AG04450 (cell line): ENCODE data around the gene KIF25. TPM values are rescaled to one million over a fixed set of nuclear protein-coding genes. Genes with fewer than 3 reads are reported as not detected.

Source experiments
- CTCF ChIA-PET: fragments of 300-600, 350-600 bp; formaldehyde crosslinking; extraction: SDS; loops from one replicate; lab custom pipeline; 2022; ENCODE audit warnings: antibody characterized with exemption, inconsistent platforms; lab: Charles Lee
- POLR2A ChIA-PET: fragments of 350-600 bp; formaldehyde crosslinking; extraction: SDS; loops from one replicate; lab custom pipeline; 2021; ENCODE audit warnings: antibody characterized with exemption, inconsistent platforms; lab: Yijun Ruan, JAX
- DNase-seq: peaks from one replicate; pipeline ENCODE4 v3.0.0-alpha.2; 2011; ENCODE audit warnings: low read depth, low spot score
- H3K27ac ChIP-seq: one replicate; pipeline ENCODE4 v1.5.1; 2012; ENCODE audit warnings: low read depth, low read length, control low read depth
- H3K27me3 ChIP-seq: one replicate; pipeline ENCODE4 v1.6.0; 2012; ENCODE audit warnings: low read length; ENCODE audit not compliant: control insufficient read depth, insufficient read depth
- H3K4me3 ChIP-seq: 2 replicates; pipeline ENCODE4 v1.5.1; 2011; ENCODE audit warnings: mild to moderate bottlenecking, low read depth, low read length, control low read depth
- H3K9me3 ChIP-seq: 2 replicates; pipeline ENCODE4 v1.5.1; 2012; ENCODE audit warnings: low read length; ENCODE audit not compliant: control insufficient read depth, insufficient read depth
- CTCF ChIP-seq: IDR thresholded peaks from 2 replicates; pipeline ENCODE4 v1.5.1; 2011; ENCODE audit warnings: low read depth, low read length, control low read depth, inconsistent platforms
- polyA plus RNA-seq: library from polyadenylated mRNA; depleted of rRNA; stranded (reverse); fragments of >200 nt; gene quantifications from 2 replicates; pipeline ENCODE4 v1.2.3, GENCODE V29; 2011

Gene KIF25
- polyA plus RNA-seq, 1 experiment = not detected

- POLR2A ChIA-PET = no interaction called here
- no peak for TF ChIP-seq CTCF
- no peak for DNase-seq
- H3K9me3 ChIP-seq = peaks cover 42% of the 10 kb centered on the region
- no peak overlapping the region for H3K4me3 ChIP-seq
- no peak overlapping the region for H3K27ac ChIP-seq
- peaks cover 18% of the 10 kb centered on the region for H3K27me3 ChIP-seq
- CTCF ChIA-PET = interaction anchor here (1.6 kb wide), 1 partner anchor 17 kb away, joined by 4 read pairs; no protein-coding TSS in a partner anchor
Observed at GRCh38 chr6:168015009-168015408, 17.5 kb downstream of the KIF25 start.

- DNase-seq = no peak
- POLR2A ChIA-PET = no interaction called here
- no peak for TF ChIP-seq CTCF
- Histone ChIP-seq H3K4me3 (no peak overlapping the region), H3K27me3 (peaks cover 18% of the 10 kb centered on the region), H3K27ac (no peak overlapping the region), H3K9me3 (peaks cover 42% of the 10 kb centered on the region)
- CTCF ChIA-PET = interaction anchor here (1.6 kb wide), 1 partner anchor 16 kb away, joined by 4 read pairs; no protein-coding TSS in a partner anchor
Observed at GRCh38 chr6:168015482-168016175, 18.2 kb downstream of the KIF25 start.

GRCh38 chr6:168016176-168016620, 18.7 kb downstream of the KIF25 start:
- Histone ChIP-seq H3K9me3 (peaks cover 42% of the 10 kb centered on the region), H3K4me3 (no peak overlapping the region), H3K27ac (no peak overlapping the region), H3K27me3 (peaks cover 21% of the 10 kb centered on the region)
- CTCF ChIA-PET = interaction anchor here (1.6 kb wide), 1 partner anchor 16 kb away, joined by 4 read pairs; no protein-coding TSS in a partner anchor
- DNase-seq = no peak
- TF ChIP-seq CTCF = no peak
- POLR2A ChIA-PET = no interaction called here

GRCh38 chr6:168016721-168017525, 19.5 kb downstream of the KIF25 start:
- ChIA-PET CTCF (interaction anchor here (1.6 kb wide), 1 partner anchor 15 kb away, joined by 4 read pairs; no protein-coding TSS in a partner anchor), POLR2A (no interaction called here)
- Histone ChIP-seq H3K27ac (no peak overlapping the region), H3K9me3 (peaks cover 38% of the 10 kb centered on the region), H3K27me3 (peaks cover 23% of the 10 kb centered on the region), H3K4me3 (no peak overlapping the region)
- no peak for TF ChIP-seq CTCF
- no peak for DNase-seq
